ENCODE measurements around the gene MOB2. TPM values are rescaled to one million over a fixed set of nuclear protein-coding genes. Genes with fewer than 3 reads are reported as not detected.

The MOB2 gene
- total and polyA plus RNA-seq, 12 donors, result 25.2 to 59.1 (median 45.2) TPM

DNA sequence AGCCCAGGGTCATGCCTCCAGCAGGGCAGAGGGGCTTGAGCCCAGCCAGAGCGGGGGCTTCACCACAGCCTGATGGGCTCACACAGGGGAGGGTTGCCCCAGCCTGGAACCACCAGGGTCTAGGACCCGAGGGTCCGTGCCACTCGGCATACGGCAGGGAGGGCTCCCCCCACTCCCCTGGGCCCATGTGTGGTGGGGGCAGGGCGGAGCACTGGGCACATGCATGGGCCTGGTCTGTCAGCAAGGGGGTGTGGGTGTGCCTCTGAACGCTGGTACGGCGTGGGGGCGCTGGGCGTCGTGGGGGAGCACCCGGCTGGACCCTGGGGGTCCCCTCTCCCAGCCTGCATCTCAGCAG, 29.3 kb downstream of the MOB2 start:
- Histone ChIP-seq H3K4me3 (no peak overlapping the region), H3K36me3 (peaks cover 0 to 4% (median 0%) of the 10 kb centered on the region in 9 donors), H3K27ac (no peak overlapping the region), H3K27me3 (peaks cover 0 to 3% (median 0%) of the 10 kb centered on the region in 7 donors), H3K9me3 (no peaks in the 10 kb centered on the region), H3K4me1 (peaks cover 0 to 22% (median 7%) of the 10 kb centered on the region in 9 donors)
- WGBS, 2 donors, result 83 to 88% methylated on average over 11 to 13 of the region's 13 CpGs
- intact Hi-C loops (cut with DNase I), result loop anchor here in 5 of 10 donors (5.0 to 10.0 kb wide), 2 partner anchors 57 to 60 kb away; no protein-coding TSS in a partner anchor
- TF ChIP-seq CTCF (IDR thresholded peaks at IDR 0.05), result no peak
- ATAC-seq (no peak), DNase-seq (no peak)

DNA sequence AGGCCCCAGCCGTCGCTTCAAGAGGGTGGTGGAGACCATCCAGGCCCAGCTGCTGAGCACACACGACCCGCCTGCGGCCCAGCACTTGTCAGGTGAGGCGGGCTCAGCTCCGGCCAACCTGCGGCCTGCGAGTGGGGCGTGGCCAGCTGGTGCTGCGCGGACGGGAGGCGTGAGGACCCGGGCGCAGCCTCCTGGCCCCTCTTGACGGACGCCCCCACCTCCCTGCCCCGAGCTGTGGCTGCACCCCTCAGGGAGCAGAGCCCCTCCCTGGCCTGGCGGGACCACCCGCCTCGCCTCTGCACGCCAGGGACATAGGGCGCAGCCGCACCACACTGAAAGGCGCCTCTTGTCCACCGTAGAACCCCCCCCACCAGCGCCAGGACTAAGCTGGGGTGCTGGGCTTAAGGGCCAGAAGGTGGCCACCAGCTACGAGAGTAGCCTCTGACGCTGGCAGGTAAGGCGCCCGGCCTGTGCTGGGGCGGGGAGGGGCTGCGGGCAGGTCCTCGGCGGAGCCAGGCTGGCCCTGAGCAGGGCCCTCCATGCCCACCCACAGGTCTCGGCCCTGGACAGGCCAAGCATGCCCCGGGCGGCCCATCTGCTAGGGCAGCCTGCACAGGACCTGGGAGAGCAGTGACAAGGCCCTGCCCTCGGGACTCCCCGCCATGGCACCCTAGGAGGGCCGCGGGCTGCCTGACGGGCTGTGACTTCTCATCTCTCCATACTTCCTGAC, 29.8 kb downstream of the MOB2 start:
- TF ChIP-seq CTCF (IDR thresholded peaks at IDR 0.05), result no peak
- 90 to 91% methylated on average over 39 to 44 of the region's 44 CpGs for WGBS, 2 donors
- intact Hi-C loops (cut with DNase I), result loop anchor here in 5 of 10 donors (5.0 to 10.0 kb wide), 2 partner anchors 58 to 61 kb away; no protein-coding TSS in a partner anchor
- Histone ChIP-seq H3K27ac (no peak overlapping the region), H3K36me3 (no peaks in the 10 kb centered on the region), H3K27me3 (peaks cover 0 to 7% (median 0%) of the 10 kb centered on the region in 7 donors), H3K4me3 (no peak overlapping the region), H3K9me3 (no peaks in the 10 kb centered on the region), H3K4me1 (peaks cover 0 to 22% (median 7%) of the 10 kb centered on the region in 9 donors)
- DNase-seq, result no peak
- no peak for ATAC-seq

GRCh38 chr11:1456176-1456575, 30.4 kb downstream of the MOB2 start:
- H3K4me1 ChIP-seq, result peaks cover 0 to 22% (median 7%) of the 10 kb centered on the region in 9 donors
- DNase-seq (no peak), ATAC-seq (no peak)
- intact Hi-C loops (cut with DNase I), result loop anchor here in 5 of 10 donors (5.0 to 10.0 kb wide), 2 partner anchors 59 to 61 kb away; no protein-coding TSS in a partner anchor
- 73 to 80% methylated on average over 22 of the region's 22 CpGs for WGBS, 2 donors
- H3K27ac ChIP-seq, result no peak overlapping the region
- H3K9me3 ChIP-seq, result no peaks in the 10 kb centered on the region
- no peak for TF ChIP-seq CTCF (IDR thresholded peaks at IDR 0.05)
- H3K27me3 ChIP-seq, result peaks cover 0 to 13% (median 0%) of the 10 kb centered on the region in 7 donors
- H3K36me3 ChIP-seq, result no peaks in the 10 kb centered on the region
- H3K4me3 ChIP-seq, result no peak overlapping the region

DNA sequence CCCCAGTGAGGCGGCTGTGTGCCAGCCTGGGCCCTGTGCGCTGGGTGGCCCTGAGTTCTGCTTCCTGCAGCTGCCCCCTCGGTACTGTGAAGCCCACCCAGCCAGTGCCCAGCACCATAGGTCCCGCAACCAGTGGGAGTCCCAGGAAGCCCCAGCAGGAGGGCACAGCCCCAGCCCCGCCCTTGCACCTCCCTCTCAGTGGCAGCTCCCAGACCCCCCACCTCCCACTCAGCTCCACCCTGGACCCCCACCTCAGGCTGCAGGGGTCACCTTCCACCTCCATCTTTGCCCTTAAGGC, 30.9 kb downstream of the MOB2 start:
- intact Hi-C loops (cut with DNase I), result loop anchor here in 5 of 10 donors (5.0 to 10.0 kb wide), 2 partner anchors 59 to 62 kb away; no protein-coding TSS in a partner anchor
- no peak for ATAC-seq
- no peak overlapping the region for H3K27ac ChIP-seq
- no peak for TF ChIP-seq CTCF (IDR thresholded peaks at IDR 0.05)
- no peak overlapping the region for H3K4me3 ChIP-seq
- H3K4me1 ChIP-seq, result peaks cover 0 to 22% (median 7%) of the 10 kb centered on the region in 9 donors
- no peak for DNase-seq
- no peaks in the 10 kb centered on the region for H3K36me3 ChIP-seq
- H3K9me3 ChIP-seq, result no peaks in the 10 kb centered on the region
- 72 to 90% methylated on average over 5 of the region's 5 CpGs for WGBS, 2 donors
- peaks cover 0 to 18% (median 0%) of the 10 kb centered on the region in 7 donors for H3K27me3 ChIP-seq

Data from heart right ventricle (tissue), 16 donors.